A549 (cell line): ENCODE results near the gene SYS1. TPM values are rescaled to one million over a fixed set of nuclear protein-coding genes. Genes with fewer than 3 reads are reported as not detected.

Experiments
- ATAC-seq, 2 experiments: fragments of 200-7000 bp in 1 of 2; fragments of >200 bp in 1 of 2; cut with Nextera tagmentation in 1 of 2; cut with Tn5 transposase in 1 of 2; 3 replicates each; pipeline versions ENCODE4 v1.8.0 to v1.9.1; 2018 to 2020; ENCODE audit warnings: mild to moderate bottlenecking in 1 of 2, moderate library complexity in 1 of 2
- CTCF ChIA-PET: fragments of 300-600 bp; sonication (Branson Sonifier 250); formaldehyde crosslinking; extraction: SDS; loops from one replicate; lab custom pipeline; 2021; ENCODE audit warnings: antibody characterized with exemption, inconsistent platforms; lab: Yijun Ruan, JAX
- POLR2A ChIA-PET: fragments of 350-600 bp; formaldehyde crosslinking; extraction: SDS; loops from one replicate; lab custom pipeline; 2021; ENCODE audit warnings: antibody characterized with exemption, inconsistent platforms; lab: Yijun Ruan, JAX
- DNase-seq, 2 experiments: peaks; one replicate each; pipeline versions ENCODE4 v3.0.0 to v3.0.0-alpha.2; 2011 to 2016; ENCODE audit warnings: low read depth in 1 of 2, low spot score in 1 of 2
- FAIRE-seq: peaks from 2 replicates; lab custom pipeline; 2011; peaks lifted over from hg19 to GRCh38; lab: Jason Lieb, UNC
- H3K27ac ChIP-seq, 2 experiments: fragments of >200 bp; sonication (Bioruptor Twin); formaldehyde crosslinking; 3 replicates each; pipeline ENCODE4 v1.5.1; 2016 to 2017
- H3K4me1 ChIP-seq: fragments of >200 bp; sonication (Bioruptor Twin); formaldehyde crosslinking; 3 replicates; pipeline ENCODE4 v1.6.1; 2016
- H3K4me2 ChIP-seq: fragments of >200 bp; sonication (Bioruptor Twin); formaldehyde crosslinking; 3 replicates; pipeline ENCODE4 v1.6.1; 2016
- H3K4me3 ChIP-seq: fragments of >200 bp; sonication (Bioruptor Twin); formaldehyde crosslinking; 3 replicates; pipeline ENCODE4 v1.5.1; 2016
- H3K9me3 ChIP-seq: fragments of >200 bp; sonication (Bioruptor Twin); formaldehyde crosslinking; 3 replicates; pipeline ENCODE4 v1.6.1; 2016
- CBX2 ChIP-seq: fragments of 200-600 bp; sonication (generic); IDR thresholded peaks from 2 replicates; pipeline ENCODE4 v1.6.1; 2016; ENCODE audit warnings: low read depth, mild to moderate bottlenecking, borderline replicate concordance
- CEBPB ChIP-seq, 2 experiments: fragments of >200 bp in 1 of 2; sonication (Bioruptor Twin) in 1 of 2; formaldehyde crosslinking in 1 of 2; IDR thresholded peaks; 2 replicates each; pipeline ENCODE4 v1.6.1; 2012 to 2016
- EP300 ChIP-seq, 2 experiments: fragments of >200 bp; sonication (Bioruptor Twin); formaldehyde crosslinking; IDR thresholded peaks; 2 replicates in 1 of 2; 3 replicates in 1 of 2; pipeline ENCODE4 v1.6.1; 2016 to 2017
- FOSL2 ChIP-seq, 2 experiments: fragments of 450-650 bp in 1 of 2; fragments of >200 bp in 1 of 2; sonication (Bioruptor Twin) in 1 of 2; formaldehyde crosslinking; IDR thresholded peaks; 2 replicates each; pipeline versions ENCODE4 v1.5.0 to v1.6.1; 2016 to 2020; ENCODE audit warnings: mild to moderate bottlenecking in 1 of 2, moderate library complexity in 1 of 2
- GATA3 ChIP-seq: IDR thresholded peaks from 2 replicates; pipeline ENCODE4 v1.6.1; 2012; ENCODE audit warnings: borderline replicate concordance
- HOXB5 ChIP-seq: fragments of 250-450 bp; sonication (Bioruptor Pico); IDR thresholded peaks from 2 replicates; pipeline ENCODE4 v1.5.0; 2020; ENCODE audit warnings: mild to moderate bottlenecking, moderate library complexity
- JUN ChIP-seq, 2 experiments: fragments of >200 bp; sonication (Bioruptor Twin); formaldehyde crosslinking; IDR thresholded peaks; 2 replicates in 1 of 2; 3 replicates in 1 of 2; pipeline ENCODE4 v1.6.1; 2016 to 2017
- JUNB ChIP-seq: fragments of >200 bp; sonication (Bioruptor Twin); formaldehyde crosslinking; IDR thresholded peaks from 2 replicates; pipeline ENCODE4 v1.6.1; 2016
- MAZ ChIP-seq: fragments of 150-350 bp; IDR thresholded peaks from 2 replicates; pipeline ENCODE4 v1.6.1; 2014; ENCODE audit warnings: antibody characterized with exemption, low read depth, low read length, borderline replicate concordance
- POLR2AphosphoS2 ChIP-seq: conservative IDR thresholded peaks from 2 replicates; pipeline ENCODE4 v1.6.1; 2012; ENCODE audit warnings: low read length, improper control_type of control experiment, inconsistent platforms
- SMC3 ChIP-seq: fragments of >200 bp; sonication (Bioruptor Twin); formaldehyde crosslinking; IDR thresholded peaks from 3 replicates; pipeline ENCODE4 v1.6.1; 2018; ENCODE audit warnings: inconsistent platforms
- ZC3H11A ChIP-seq: fragments of 450-650 bp; IDR thresholded peaks from 2 replicates; pipeline ENCODE4 v1.6.1; 2014; ENCODE audit warnings: antibody characterized with exemption, mild to moderate bottlenecking
- WGBS: methylation state at CpG from one replicate; pipeline ENCODE4 v1.1.6; 2017; ENCODE audit errors: missing lambda C conversion rate; 5-methylcytosine and 5-hydroxymethylcytosine counted together
- polyA plus RNA-seq, 4 experiments: library from polyadenylated mRNA; depleted of rRNA in 3 of 4; stranded (reverse); fragments of >200 nt; fragmentation: RNase III in 1 of 4; extraction: RNeasy Plus Mini Kit Qiagen cat#74134 plus additional on column Dnase treatment in 1 of 4; gene quantifications; 2 replicates in 3 of 4; 3 replicates in 1 of 4; pipeline ENCODE4 v1.2.3, GENCODE V29; 2011 to 2017
- TF ChIP-seq, protein P1 (sequence below): fragments of 250-450 bp; sonication (Bioruptor Pico); IDR thresholded peaks from 2 replicates; pipeline ENCODE4 v1.5.0; 2021; ENCODE audit warnings: mild to moderate bottlenecking, moderate library complexity, borderline replicate concordance
- TF ChIP-seq, protein P2 (sequence below): fragments of 250-450 bp; sonication (Bioruptor Pico); IDR thresholded peaks from 2 replicates; pipeline ENCODE4 v1.5.0; 2020; ENCODE audit warnings: low read depth, mild to moderate bottlenecking, moderate library complexity
- TF ChIP-seq, protein P3 (sequence below): IDR thresholded peaks from 2 replicates; pipeline ENCODE4 v1.6.1; 2012
- TF ChIP-seq, protein P4 (sequence below): fragments of >200 bp; sonication (Bioruptor Twin); formaldehyde crosslinking; IDR thresholded peaks from 3 replicates; pipeline ENCODE4 v1.5.1; 2016

SYS1 gene
- polyA plus RNA-seq, 2 of the 4 experiments (the other 2 are of a cell fraction), result 20.2 to 27.6 TPM

DNA sequence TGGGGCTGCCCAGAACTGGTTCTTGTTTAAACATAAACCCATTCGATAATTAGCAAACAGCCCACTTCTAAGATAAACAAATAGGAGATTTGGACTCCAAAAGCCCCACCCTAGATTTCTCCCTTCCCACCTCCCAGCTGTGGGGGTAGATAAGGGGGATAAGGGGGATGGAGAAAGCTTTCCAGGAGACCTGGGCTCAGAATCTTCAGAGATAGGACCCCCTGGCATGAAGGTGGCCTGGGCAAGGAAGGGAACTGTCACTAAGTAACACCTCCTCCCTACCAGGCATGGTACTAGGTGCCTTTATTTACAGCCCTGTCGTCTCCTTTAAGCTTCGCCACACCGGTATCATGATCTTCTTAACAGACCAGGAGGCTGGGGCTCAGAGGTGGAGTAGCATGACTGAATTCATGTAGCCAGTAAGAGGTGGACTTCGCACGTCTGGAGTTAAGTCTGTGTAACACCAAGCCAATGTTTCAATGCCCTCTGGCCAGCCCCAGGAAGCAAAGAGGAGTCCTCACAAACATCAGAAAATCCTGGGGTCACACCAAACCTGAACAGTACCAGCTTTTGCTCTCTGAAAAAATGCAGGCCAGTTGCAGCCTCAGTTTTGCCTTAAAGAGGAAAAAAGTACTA, 19.3 kb upstream of the SYS1 start (continued):
- TF ChIP-seq, protein P1, sequence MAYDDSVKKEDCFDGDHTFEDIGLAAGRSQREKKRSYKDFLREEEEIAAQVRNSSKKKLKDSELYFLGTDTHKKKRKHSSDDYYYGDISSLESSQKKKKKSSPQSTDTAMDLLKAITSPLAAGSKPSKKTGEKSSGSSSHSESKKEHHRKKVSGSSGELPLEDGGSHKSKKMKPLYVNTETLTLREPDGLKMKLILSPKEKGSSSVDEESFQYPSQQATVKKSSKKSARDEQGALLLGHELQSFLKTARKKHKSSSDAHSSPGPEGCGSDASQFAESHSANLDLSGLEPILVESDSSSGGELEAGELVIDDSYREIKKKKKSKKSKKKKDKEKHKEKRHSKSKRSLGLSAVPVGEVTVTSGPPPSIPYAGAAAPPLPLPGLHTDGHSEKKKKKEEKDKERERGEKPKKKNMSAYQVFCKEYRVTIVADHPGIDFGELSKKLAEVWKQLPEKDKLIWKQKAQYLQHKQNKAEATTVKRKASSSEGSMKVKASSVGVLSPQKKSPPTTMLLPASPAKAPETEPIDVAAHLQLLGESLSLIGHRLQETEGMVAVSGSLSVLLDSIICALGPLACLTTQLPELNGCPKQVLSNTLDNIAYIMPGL (CRISPR knock-in tag), result no peak
- no peak for TF ChIP-seq FOSL2 (IDR thresholded peaks at IDR 0.05)
- no peak for TF ChIP-seq FOSL2 (CRISPR knock-in tag; IDR thresholded peaks at IDR 0.05)

DNA sequence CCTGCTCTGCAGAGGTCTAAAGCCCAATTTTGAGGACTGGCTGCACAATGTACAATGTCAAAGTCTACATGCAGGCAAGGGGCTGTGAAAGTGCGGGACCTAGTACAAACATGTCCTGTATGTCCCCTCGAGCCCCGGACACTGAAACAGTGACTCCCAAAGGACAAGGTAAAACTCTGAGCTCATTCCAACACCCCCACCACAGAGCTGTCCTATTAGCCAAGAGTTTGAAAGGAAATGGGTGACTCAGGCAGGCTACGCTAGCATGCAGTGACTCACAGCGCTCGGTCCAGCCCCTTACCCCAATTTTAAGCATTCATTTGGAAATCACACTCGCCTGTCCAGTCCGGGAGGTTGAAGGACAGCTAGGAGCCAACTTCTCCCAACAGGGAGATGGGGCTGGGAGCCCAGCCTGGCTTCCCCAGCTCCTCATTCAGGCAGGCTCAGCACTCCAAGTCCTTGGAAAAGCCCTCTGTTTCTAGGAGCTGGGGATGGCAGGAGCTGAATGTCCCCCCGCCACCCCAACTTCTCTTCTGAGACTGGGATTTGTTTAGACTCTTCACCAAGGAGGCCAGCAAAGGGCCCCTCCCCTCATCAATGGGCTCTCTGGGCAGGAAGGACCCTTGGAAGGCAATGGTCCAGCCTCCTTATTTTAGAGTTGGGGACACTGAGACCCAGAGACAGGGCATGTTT, 18.6 kb upstream of the SYS1 start:
- H3K4me2 ChIP-seq, result peak overlapping the region; percentile 98
- CTCF ChIA-PET, result interaction anchor here (1.1 to 8.9 kb wide), 9 partner anchors 9 to 427 kb away, joined by 3 to 82 read pairs (median 6); partner anchors contain the start of gene SYS1
- no peaks in the 10 kb centered on the region for H3K9me3 ChIP-seq
- peak overlapping the region; percentile 18; the same call in 1 of the 3 replicates for H3K4me3 ChIP-seq
- FAIRE-seq, result no peak
- H3K27ac ChIP-seq, result peak overlapping the region; percentile 82 to 96
- POLR2A ChIA-PET, result interaction anchor here (0.5 to 1.4 kb wide), 7 partner anchors 9 to 428 kb away, joined by 3 to 11 read pairs (median 6); partner anchors contain the start of genes PIGT and SYS1
- ATAC-seq, result peak; percentile 61 to 70
- TF ChIP-seq JUNB, result peak; percentile 70
- peak; percentile 31 to 73; a peak in 2 of 4 replicates for TF ChIP-seq CEBPB (IDR thresholded peaks at IDR 0.05)
- no peak for TF ChIP-seq MAZ
- TF ChIP-seq, protein P2, sequence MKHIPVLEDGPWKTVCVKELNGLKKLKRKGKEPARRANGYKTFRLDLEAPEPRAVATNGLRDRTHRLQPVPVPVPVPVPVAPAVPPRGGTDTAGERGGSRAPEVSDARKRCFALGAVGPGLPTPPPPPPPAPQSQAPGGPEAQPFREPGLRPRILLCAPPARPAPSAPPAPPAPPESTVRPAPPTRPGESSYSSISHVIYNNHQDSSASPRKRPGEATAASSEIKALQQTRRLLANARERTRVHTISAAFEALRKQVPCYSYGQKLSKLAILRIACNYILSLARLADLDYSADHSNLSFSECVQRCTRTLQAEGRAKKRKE, result no peak
- TF ChIP-seq JUN (IDR thresholded peaks at IDR 0.05), result peak in 1 of 2 experiments; percentile 49; a peak in 2 of 5 replicates
- peak in 1 of 2 experiments; percentile 38; a peak in 1 of 5 replicates for TF ChIP-seq EP300 (IDR thresholded peaks at IDR 0.05)
- peak; percentile 82 for TF ChIP-seq FOSL2 (IDR thresholded peaks at IDR 0.05)
- TF ChIP-seq FOSL2 (CRISPR knock-in tag; IDR thresholded peaks at IDR 0.05), result peak; percentile 89
- TF ChIP-seq GATA3, result 0 out of 2 replicates have a peak, but pooled peaks have one; percentile 10
- TF ChIP-seq, protein P3, sequence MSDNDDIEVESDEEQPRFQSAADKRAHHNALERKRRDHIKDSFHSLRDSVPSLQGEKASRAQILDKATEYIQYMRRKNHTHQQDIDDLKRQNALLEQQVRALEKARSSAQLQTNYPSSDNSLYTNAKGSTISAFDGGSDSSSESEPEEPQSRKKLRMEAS, result no peak
- TF ChIP-seq CBX2, result no peak
- no peak for TF ChIP-seq SMC3
- TF ChIP-seq ZC3H11A, result no peak
- TF ChIP-seq POLR2AphosphoS2, result no peak
- TF ChIP-seq, protein P4, sequence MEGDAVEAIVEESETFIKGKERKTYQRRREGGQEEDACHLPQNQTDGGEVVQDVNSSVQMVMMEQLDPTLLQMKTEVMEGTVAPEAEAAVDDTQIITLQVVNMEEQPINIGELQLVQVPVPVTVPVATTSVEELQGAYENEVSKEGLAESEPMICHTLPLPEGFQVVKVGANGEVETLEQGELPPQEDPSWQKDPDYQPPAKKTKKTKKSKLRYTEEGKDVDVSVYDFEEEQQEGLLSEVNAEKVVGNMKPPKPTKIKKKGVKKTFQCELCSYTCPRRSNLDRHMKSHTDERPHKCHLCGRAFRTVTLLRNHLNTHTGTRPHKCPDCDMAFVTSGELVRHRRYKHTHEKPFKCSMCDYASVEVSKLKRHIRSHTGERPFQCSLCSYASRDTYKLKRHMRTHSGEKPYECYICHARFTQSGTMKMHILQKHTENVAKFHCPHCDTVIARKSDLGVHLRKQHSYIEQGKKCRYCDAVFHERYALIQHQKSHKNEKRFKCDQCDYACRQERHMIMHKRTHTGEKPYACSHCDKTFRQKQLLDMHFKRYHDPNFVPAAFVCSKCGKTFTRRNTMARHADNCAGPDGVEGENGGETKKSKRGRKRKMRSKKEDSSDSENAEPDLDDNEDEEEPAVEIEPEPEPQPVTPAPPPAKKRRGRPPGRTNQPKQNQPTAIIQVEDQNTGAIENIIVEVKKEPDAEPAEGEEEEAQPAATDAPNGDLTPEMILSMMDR, result no peak
- no peak for TF ChIP-seq HOXB5 (CRISPR knock-in tag)
- DNase-seq, result peak in 1 of 2 experiments; percentile 69
- peaks cover 91% of the 10 kb centered on the region for H3K4me1 ChIP-seq
- WGBS, result 2% methylated on average over 8 of the region's 9 CpGs
